NCI-H1048 (cell line): ENCODE data around the gene RBMX2.

ENCODE experiments used
- DNase-seq: peaks from one replicate; lab custom pipeline; 2025; lab: John Stamatoyannopoulos, UW

The RBMX2 gene

GRCh38 chrX:130446974-130447373 is 45.2 kb downstream of the RBMX2 start:
- no peak for DNase-seq
